GM12878 (cell line): ENCODE data around the gene DSTN. TPM values are rescaled to one million over a fixed set of nuclear protein-coding genes. Genes with fewer than 3 reads are reported as not detected.

Source experiments
- ATAC-seq: fragments of 200-7000 bp; cut with Tn5 transposase; 3 replicates; pipeline ENCODE4 v1.9.1; 2020; ENCODE audit warnings: mild to moderate bottlenecking, moderate library complexity
- BruUV-seq: library from RNA; stranded (reverse); fragments of 400-500 nt; replicated peaks from 2 replicates; lab custom pipeline; 2021; lab: Mats Ljungman, UMichigan
- CTCF ChIA-PET: fragments of 300-600 bp; sonication (Branson Sonifier 250); formaldehyde crosslinking; extraction: SDS; loops from one replicate; lab custom pipeline; 2021; ENCODE audit warnings: inconsistent platforms; lab: Yijun Ruan, JAX
- POLR2A ChIA-PET: fragments of 350-600 bp; formaldehyde crosslinking; extraction: SDS; loops from one replicate; lab custom pipeline; 2021; ENCODE audit warnings: inconsistent platforms; lab: Charles Lee
- RAD21 ChIA-PET: fragments of 300-600 bp; sonication (Branson Sonifier 250); formaldehyde crosslinking; loops from one replicate; lab custom pipeline; 2023; ENCODE audit warnings: antibody characterized with exemption; ENCODE audit not compliant: unreplicated experiment; lab: Charles Lee
- SMC1A ChIA-PET: fragments of 300-600 bp; sonication (Branson Sonifier 250); formaldehyde crosslinking; loops from one replicate; lab custom pipeline; 2023; ENCODE audit not compliant: unreplicated experiment, uncharacterized antibody; lab: Charles Lee
- DNase-seq: peaks from one replicate; pipeline ENCODE4 v3.0.0-alpha.2; 2011; ENCODE audit warnings: low read depth, low spot score
- FAIRE-seq: peaks from 3 replicates; lab custom pipeline; 2011; peaks lifted over from hg19 to GRCh38; lab: Jason Lieb, UNC
- H2AFZ ChIP-seq: 2 replicates; pipeline ENCODE4 v1.6.0; 2011; ENCODE audit warnings: low read depth, low read length, control low read depth; ENCODE audit not compliant: control insufficient read depth
- H3K27ac ChIP-seq: 2 replicates; pipeline ENCODE4 v1.5.1; 2011; ENCODE audit warnings: control low read depth; ENCODE audit not compliant: control insufficient read depth, insufficient read depth
- H3K27me3 ChIP-seq, 2 experiments: replicated peaks in 1 of 2; 2 replicates each; pipeline versions ENCODE4 v1.6.0 to v1.6.1; 2011; ENCODE audit warnings: low read length in 1 of 2; ENCODE audit not compliant: control insufficient read depth in 2 of 2, insufficient read depth in 2 of 2
- H3K36me3 ChIP-seq, 2 experiments: 2 replicates each; pipeline ENCODE4 v1.5.1; 2011; ENCODE audit warnings: low read length in 1 of 2; ENCODE audit not compliant: control insufficient read depth in 2 of 2, insufficient read depth in 2 of 2
- H3K4me1 ChIP-seq: 2 replicates; pipeline ENCODE4 v1.6.1; 2011; ENCODE audit warnings: mild to moderate bottlenecking, low read length, moderate library complexity, mixed read lengths; ENCODE audit not compliant: control insufficient read depth, insufficient read depth
- H3K4me2 ChIP-seq: 2 replicates; pipeline ENCODE4 v1.6.0; 2011; ENCODE audit warnings: control low read depth; ENCODE audit not compliant: control insufficient read depth, insufficient read depth
- H3K4me3 ChIP-seq: fragments of 200-600 bp; sonication (generic); 2 replicates; pipeline ENCODE4 v1.5.1; 2016
- H3K79me2 ChIP-seq: 2 replicates; pipeline ENCODE4 v1.6.0; 2011; ENCODE audit warnings: low read length; ENCODE audit not compliant: control insufficient read depth, insufficient read depth
- H3K9ac ChIP-seq: 2 replicates; pipeline ENCODE4 v1.8.0; 2011; ENCODE audit warnings: low read length, control low read depth, mixed read lengths; ENCODE audit not compliant: control insufficient read depth, insufficient read depth
- H3K9me3 ChIP-seq: replicated peaks from 3 replicates; pipeline ENCODE4 v1.5.1; 2011; ENCODE audit warnings: mild to moderate bottlenecking, low read length; ENCODE audit not compliant: control insufficient read depth, insufficient read depth
- H4K20me1 ChIP-seq: 2 replicates; pipeline ENCODE4 v1.6.0; 2011; ENCODE audit not compliant: control insufficient read depth, insufficient read depth
- BRCA1 ChIP-seq: IDR thresholded peaks from 2 replicates; pipeline ENCODE4 v1.6.1; 2011; ENCODE audit warnings: low read depth, low read length, improper control_type of control experiment
- CUX1 ChIP-seq: IDR thresholded peaks from 2 replicates; pipeline ENCODE4 v1.6.1; 2012; ENCODE audit warnings: improper control_type of control experiment, low read depth, low read length; ENCODE audit not compliant: insufficient replicate concordance
- FOS ChIP-seq: IDR thresholded peaks from 3 replicates; pipeline ENCODE4 v1.6.1; 2011; ENCODE audit warnings: borderline replicate concordance; ENCODE audit not compliant: insufficient read length; ENCODE audit errors: extremely low read depth
- JUND ChIP-seq: IDR thresholded peaks from 2 replicates; pipeline ENCODE4 v1.6.1; 2012; ENCODE audit warnings: low read depth, mild to moderate bottlenecking, low read length, improper control_type of control experiment, moderate library complexity
- KAT2A ChIP-seq: conservative IDR thresholded peaks from 2 replicates; pipeline ENCODE4 v1.6.1; 2011; ENCODE audit warnings: low read depth, low read length; ENCODE audit not compliant: control insufficient read depth
- NRF1 ChIP-seq: conservative IDR thresholded peaks from 2 replicates; pipeline ENCODE4 v1.6.1; 2011; ENCODE audit warnings: mild to moderate bottlenecking, low read depth, low read length, improper control_type of control experiment
- WGBS: methylation state at CpG from one replicate; pipeline ENCODE4 v1.1.6; 2016; ENCODE audit warnings: low lambda C conversion rate; ENCODE audit not compliant: insufficient replicate concordance, insufficient coverage; ENCODE audit errors: missing lambda C conversion rate; 5-methylcytosine and 5-hydroxymethylcytosine counted together
- in situ Hi-C: fragments of 300-500 bp; cut with MboI; formaldehyde crosslinking; loops from 9 replicates; pipeline ENCODE4 v1.14.3; 2018; ENCODE audit warnings: mixed read lengths
- intact Hi-C: fragments of 100-400 bp; cut with micrococcal nuclease; formaldehyde crosslinking; loops from one replicate; pipeline ENCODE4 v1.14.2; 2022; ENCODE audit not compliant: unreplicated experiment
- polyA plus RNA-seq, 11 experiments: library from polyadenylated mRNA; depleted of rRNA in 4 of 11; unstranded in 6 of 11; stranded (reverse) in 5 of 11; fragments of >200 nt; fragmentation: Nextera tagmentation in 4 of 11; fragmentation: Illumina TruSeq in 1 of 11; extraction: Ambion mirVana in 4 of 11; extraction: Trizol in 1 of 11; gene quantifications; 1 replicate in 1 of 11; 2 replicates in 10 of 11; pipeline versions ENCODE4 v1.2.1 to v1.2.3, GENCODE V29; 2011 to 2016; ENCODE audit warnings: inconsistent platforms in 2 of 11, missing spikeins in 2 of 11, low read depth in 1 of 11
- total RNA-seq, 4 experiments: library from RNA; depleted of rRNA in 3 of 4; stranded (reverse); fragments of >200 nt in 3 of 4; fragmentation: Illumina TruSeq in 1 of 4; extraction: Trizol in 1 of 4; gene quantifications; 2 replicates each; pipeline versions ENCODE4 v1.2.1 to v1.2.3, GENCODE V29; 2013 to 2021
- TF ChIP-seq, protein P1 (sequence below): fragments of 450-650 bp; IDR thresholded peaks from 2 replicates; pipeline ENCODE4 v1.6.1; 2017; ENCODE audit warnings: low read depth, mild to moderate bottlenecking, moderate library complexity
- TF ChIP-seq, protein P2 (sequence below): IDR thresholded peaks from 2 replicates; pipeline ENCODE4 v1.6.1; 2011; ENCODE audit warnings: borderline replicate concordance, low read depth, mild to moderate bottlenecking, moderate library complexity, mixed read lengths, low read length; ENCODE audit not compliant: insufficient read depth; ENCODE audit errors: extremely low read length
- TF ChIP-seq, protein P3 (sequence below): IDR thresholded peaks from 2 replicates; pipeline ENCODE4 v1.6.1; 2012; ENCODE audit warnings: low read depth, low read length, improper control_type of control experiment

Gene DSTN
- total and polyA plus RNA-seq, 10 of the 15 experiments (the other 5 are each of a cell fraction or from before 2014, with no cell fraction given), result 26.7 to 137 (median 40.8) TPM

DNA sequence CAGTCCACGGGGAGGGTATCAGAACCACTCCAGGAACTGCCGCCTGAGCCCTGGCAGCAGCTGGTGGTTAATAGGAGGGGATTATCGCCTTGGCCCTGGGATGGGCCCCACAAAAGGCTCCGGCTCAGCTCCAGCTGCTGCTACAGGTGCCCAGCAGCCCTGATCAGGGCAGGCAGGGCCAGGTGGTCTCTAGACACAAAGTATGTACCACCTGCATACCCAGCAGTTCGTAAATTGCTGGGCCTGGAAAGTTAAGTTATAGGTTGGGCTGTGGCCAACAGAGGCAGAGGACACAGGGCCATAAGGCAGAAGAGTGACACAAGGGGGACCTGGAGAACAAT lies 77.1 kb downstream of the DSTN start (continued):
- TF ChIP-seq JUND, result no peak

GRCh38 chr20:17647391-17648314 lies 77.8 kb downstream of the DSTN start:
- no peak for DNase-seq
- H2AFZ ChIP-seq, result no peak overlapping the region
- no peaks in the 10 kb centered on the region for H3K9me3 ChIP-seq
- no peak overlapping the region for H3K27ac ChIP-seq
- H3K36me3 ChIP-seq, result peaks cover 2 to 5% of the 10 kb centered on the region in 2 experiments; a peak in 3 of 4 replicates
- H4K20me1 ChIP-seq, result no peaks in the 10 kb centered on the region
- H3K4me2 ChIP-seq, result no peak overlapping the region
- ChIA-PET RAD21 (no interaction called here), SMC1A (interaction anchor here (0.6 kb wide), 1 partner anchor 358 kb away, joined by 3 read pairs; no protein-coding TSS in a partner anchor), POLR2A (interaction anchor here (0.8 kb wide), 1 partner anchor 9 kb away, joined by 4 read pairs; no protein-coding TSS in a partner anchor), CTCF (interaction anchor here (0.6 to 0.9 kb wide), 2 partner anchors 230 to 291 kb away, joined by 3 read pairs; no protein-coding TSS in a partner anchor)
- in situ Hi-C loops (no loop called here), intact Hi-C loops (no loop called here)
- H3K79me2 ChIP-seq, result no peaks in the 10 kb centered on the region; the same call in 1 of the 2 replicates
- H3K4me3 ChIP-seq, result no peak overlapping the region
- no peak overlapping the region for H3K9ac ChIP-seq
- ATAC-seq, result no peak
- peaks cover 9% of the 10 kb centered on the region for H3K4me1 ChIP-seq
- H3K27me3 ChIP-seq, result no peaks in the 10 kb centered on the region
- BruUV-seq, result no TSS peak
- FAIRE-seq, result no peak
- whole genome bisulfite sequencing, result 96% methylated on average over 20 of the region's 20 CpGs
- TF ChIP-seq KAT2A (no peak), NRF1 (no peak), CUX1 (no peak), BRCA1 (no peak), FOS (no peak)
- TF ChIP-seq, protein P1, sequence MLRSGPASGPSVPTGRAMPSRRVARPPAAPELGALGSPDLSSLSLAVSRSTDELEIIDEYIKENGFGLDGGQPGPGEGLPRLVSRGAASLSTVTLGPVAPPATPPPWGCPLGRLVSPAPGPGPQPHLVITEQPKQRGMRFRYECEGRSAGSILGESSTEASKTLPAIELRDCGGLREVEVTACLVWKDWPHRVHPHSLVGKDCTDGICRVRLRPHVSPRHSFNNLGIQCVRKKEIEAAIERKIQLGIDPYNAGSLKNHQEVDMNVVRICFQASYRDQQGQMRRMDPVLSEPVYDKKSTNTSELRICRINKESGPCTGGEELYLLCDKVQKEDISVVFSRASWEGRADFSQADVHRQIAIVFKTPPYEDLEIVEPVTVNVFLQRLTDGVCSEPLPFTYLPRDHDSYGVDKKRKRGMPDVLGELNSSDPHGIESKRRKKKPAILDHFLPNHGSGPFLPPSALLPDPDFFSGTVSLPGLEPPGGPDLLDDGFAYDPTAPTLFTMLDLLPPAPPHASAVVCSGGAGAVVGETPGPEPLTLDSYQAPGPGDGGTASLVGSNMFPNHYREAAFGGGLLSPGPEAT, result no peak
- TF ChIP-seq, protein P2, sequence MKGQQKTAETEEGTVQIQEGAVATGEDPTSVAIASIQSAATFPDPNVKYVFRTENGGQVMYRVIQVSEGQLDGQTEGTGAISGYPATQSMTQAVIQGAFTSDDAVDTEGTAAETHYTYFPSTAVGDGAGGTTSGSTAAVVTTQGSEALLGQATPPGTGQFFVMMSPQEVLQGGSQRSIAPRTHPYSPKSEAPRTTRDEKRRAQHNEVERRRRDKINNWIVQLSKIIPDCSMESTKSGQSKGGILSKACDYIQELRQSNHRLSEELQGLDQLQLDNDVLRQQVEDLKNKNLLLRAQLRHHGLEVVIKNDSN, result no peak
- TF ChIP-seq, protein P3, sequence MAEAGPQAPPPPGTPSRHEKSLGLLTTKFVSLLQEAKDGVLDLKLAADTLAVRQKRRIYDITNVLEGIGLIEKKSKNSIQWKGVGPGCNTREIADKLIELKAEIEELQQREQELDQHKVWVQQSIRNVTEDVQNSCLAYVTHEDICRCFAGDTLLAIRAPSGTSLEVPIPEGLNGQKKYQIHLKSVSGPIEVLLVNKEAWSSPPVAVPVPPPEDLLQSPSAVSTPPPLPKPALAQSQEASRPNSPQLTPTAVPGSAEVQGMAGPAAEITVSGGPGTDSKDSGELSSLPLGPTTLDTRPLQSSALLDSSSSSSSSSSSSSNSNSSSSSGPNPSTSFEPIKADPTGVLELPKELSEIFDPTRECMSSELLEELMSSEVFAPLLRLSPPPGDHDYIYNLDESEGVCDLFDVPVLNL, result no peak
